ENCODE data around the gene GLO1. TPM values are rescaled to one million over a fixed set of nuclear protein-coding genes. Genes with fewer than 3 reads are reported as not detected.
A peak's percentile ranks its signal among the peaks of the same experiment; 100 is the strongest.

Gene GLO1
- total and polyA plus RNA-seq, 8 donors: 4.3 to 132 (median 49.7) TPM

DNA sequence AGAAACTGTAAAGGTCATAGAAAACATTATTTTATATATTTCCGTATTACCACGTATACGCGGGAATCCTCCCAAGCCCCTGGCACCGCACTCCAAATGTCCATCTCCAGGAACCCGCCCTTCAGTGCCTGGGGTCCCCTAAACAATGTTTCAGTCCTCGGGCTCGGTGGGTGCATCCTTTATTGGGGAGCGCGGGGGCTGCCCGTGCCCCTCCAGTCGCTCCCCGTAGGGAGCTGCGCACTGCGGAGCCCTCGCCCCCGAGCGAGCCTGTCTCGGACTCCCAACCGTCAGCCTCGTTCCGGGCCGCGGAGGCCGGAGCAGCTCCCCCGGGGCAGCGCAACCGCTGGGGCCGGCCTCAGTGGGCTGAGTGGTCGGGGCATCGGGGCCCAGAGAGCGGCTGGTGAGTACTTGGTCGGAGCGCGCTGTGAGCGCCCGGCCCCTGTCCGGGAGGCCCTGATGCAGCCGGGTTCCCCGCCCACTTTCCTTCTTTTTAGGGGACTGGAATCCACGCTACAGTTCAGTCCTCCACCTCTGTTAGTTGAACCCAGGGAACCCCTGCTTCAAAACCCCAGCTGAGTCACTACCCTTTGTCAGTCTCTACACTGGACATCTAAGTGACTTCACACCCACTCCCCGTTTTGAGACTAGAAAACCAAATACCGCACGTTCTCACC lies 12.2 kb upstream of the GLO1 start, which contains the start of gene DNAH8:
TSS of gene DNAH8 (plus strand) at position 296 of the 674 bp plus-strand sequence. CDS start 7,499 bp downstream, outside the sequence.
- peak within 1 kb of the TSS; percentile 32 to 43 (median 35) for H3K4me3 ChIP-seq
- H3K27ac ChIP-seq: peak within 1 kb of the TSS in 2 of 5 donors; percentile 11 to 37
- TF ChIP-seq, protein P1, sequence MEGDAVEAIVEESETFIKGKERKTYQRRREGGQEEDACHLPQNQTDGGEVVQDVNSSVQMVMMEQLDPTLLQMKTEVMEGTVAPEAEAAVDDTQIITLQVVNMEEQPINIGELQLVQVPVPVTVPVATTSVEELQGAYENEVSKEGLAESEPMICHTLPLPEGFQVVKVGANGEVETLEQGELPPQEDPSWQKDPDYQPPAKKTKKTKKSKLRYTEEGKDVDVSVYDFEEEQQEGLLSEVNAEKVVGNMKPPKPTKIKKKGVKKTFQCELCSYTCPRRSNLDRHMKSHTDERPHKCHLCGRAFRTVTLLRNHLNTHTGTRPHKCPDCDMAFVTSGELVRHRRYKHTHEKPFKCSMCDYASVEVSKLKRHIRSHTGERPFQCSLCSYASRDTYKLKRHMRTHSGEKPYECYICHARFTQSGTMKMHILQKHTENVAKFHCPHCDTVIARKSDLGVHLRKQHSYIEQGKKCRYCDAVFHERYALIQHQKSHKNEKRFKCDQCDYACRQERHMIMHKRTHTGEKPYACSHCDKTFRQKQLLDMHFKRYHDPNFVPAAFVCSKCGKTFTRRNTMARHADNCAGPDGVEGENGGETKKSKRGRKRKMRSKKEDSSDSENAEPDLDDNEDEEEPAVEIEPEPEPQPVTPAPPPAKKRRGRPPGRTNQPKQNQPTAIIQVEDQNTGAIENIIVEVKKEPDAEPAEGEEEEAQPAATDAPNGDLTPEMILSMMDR (IDR thresholded peaks at IDR 0.05): no peak
- TF ChIP-seq POLR2A (IDR thresholded peaks at IDR 0.05) (no peak), EP300 (IDR thresholded peaks at IDR 0.05) (no peak), POLR2AphosphoS5 (IDR thresholded peaks at IDR 0.05) (no peak)
- no peaks in the 10 kb centered on the region for H3K36me3 ChIP-seq
- peak in 1 of 2 donors; percentile 45 for DNase-seq
- peaks cover 12 to 60% (median 23%) of the 10 kb centered on the region in 3 donors for H3K27me3 ChIP-seq
- intact Hi-C loops (cut with DNase I; ENCODE audit: low total_unique reads): no loop called here
- H3K9me3 ChIP-seq: no peaks in the 10 kb centered on the region
- whole genome bisulfite sequencing, 5 donors: 5 to 22% (median 9%) methylated on average over 22 to 44 of the region's 44 CpGs
- H3K4me1 ChIP-seq: peaks cover 0 to 15% (median 7%) of the 10 kb centered on the region in 4 donors

DNA sequence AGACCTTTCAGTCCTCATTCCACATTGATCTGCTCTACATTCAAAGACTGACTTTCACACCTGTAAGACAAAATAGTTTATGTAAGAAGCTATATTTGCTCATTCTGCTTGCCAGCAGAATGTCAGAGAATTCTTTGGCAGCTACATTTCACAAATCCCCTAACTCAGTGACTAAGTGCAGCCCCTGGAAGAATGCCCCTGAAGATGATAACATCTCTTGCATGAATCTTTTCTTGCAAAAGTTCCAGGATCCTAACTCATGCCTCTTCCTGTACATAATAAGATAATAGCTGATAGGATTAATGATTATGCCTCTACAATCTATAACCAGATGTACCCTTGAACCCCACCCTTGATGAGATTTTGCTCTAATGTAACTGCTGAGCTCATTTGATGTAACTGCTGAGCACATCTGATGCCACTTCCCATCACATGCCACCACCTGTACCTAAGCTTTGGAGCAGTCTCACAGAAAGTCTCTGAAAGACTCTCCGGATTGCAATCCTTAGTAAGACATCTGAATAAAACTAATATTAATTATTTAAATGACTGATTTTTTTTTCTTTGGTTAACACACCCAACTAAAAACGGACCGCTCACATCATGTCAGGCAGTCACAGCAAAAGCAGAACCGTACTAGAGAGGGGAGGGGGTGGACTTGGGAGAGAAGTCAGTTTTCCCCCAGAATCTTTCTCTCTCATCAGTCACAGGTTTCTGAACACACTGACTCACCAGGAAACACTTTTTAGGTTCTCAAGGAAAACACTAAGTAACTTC lies 11.5 kb upstream of the GLO1 start:
- intact Hi-C loops (cut with DNase I; ENCODE audit: low total_unique reads): no loop called here
- 45 to 58% (median 49%) methylated on average over 4 of the region's 4 CpGs for WGBS, 5 donors
- H3K27ac ChIP-seq: peak overlapping the region in 1 of 5 donors; percentile 37

DNA sequence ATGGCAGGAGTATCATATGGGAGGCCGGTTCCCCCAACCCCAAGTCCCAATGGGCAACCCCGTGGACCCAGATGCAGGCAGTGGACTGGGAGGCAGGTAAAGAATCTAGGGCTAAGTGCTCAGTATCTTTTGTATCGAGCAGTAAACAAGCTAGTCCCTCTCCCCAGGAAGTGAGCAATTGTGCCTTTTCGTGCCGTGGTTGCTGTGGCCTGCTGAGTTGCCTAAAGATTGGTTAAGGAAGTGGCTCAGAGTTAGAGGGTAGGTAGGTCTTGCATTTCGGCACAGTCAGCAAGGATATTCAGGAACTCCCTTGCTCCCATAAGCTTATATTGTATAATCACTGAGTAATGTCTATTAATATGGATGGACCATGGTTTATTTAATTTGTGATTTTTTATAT lies 10.9 kb upstream of the GLO1 start:
- Histone ChIP-seq H3K36me3 (no peaks in the 10 kb centered on the region), H3K27me3 (peaks cover 12 to 48% (median 23%) of the 10 kb centered on the region in 3 donors), H3K27ac (peak overlapping the region in 1 of 5 donors; percentile 75), H3K9me3 (no peaks in the 10 kb centered on the region), H3K4me1 (peaks cover 0 to 15% (median 7%) of the 10 kb centered on the region in 4 donors), H3K4me3 (no peak overlapping the region)
- DNase-seq: no peak
- TF ChIP-seq POLR2AphosphoS5 (IDR thresholded peaks at IDR 0.05) (peak in 1 of 3 donors; percentile 13), POLR2A (IDR thresholded peaks at IDR 0.05) (no peak)
- WGBS, 5 donors: 58 to 68% (median 62%) methylated on average over 6 of the region's 6 CpGs
- intact Hi-C loops (cut with DNase I; ENCODE audit: low total_unique reads): no loop called here

More for the DNA sequence above, 11.5 kb upstream of the GLO1 start:
- Histone ChIP-seq H3K36me3 (no peaks in the 10 kb centered on the region), H3K4me3 (peak overlapping the region; percentile 32 to 43 (median 35)), H3K27me3 (peaks cover 12 to 53% (median 23%) of the 10 kb centered on the region in 3 donors), H3K9me3 (no peaks in the 10 kb centered on the region), H3K4me1 (peaks cover 0 to 15% (median 7%) of the 10 kb centered on the region in 4 donors)
- TF ChIP-seq, protein P1 (IDR thresholded peaks at IDR 0.05): no peak
- TF ChIP-seq POLR2AphosphoS5 (IDR thresholded peaks at IDR 0.05) (no peak), EP300 (IDR thresholded peaks at IDR 0.05) (no peak), POLR2A (IDR thresholded peaks at IDR 0.05) (no peak)
- DNase-seq: no peak

DNA sequence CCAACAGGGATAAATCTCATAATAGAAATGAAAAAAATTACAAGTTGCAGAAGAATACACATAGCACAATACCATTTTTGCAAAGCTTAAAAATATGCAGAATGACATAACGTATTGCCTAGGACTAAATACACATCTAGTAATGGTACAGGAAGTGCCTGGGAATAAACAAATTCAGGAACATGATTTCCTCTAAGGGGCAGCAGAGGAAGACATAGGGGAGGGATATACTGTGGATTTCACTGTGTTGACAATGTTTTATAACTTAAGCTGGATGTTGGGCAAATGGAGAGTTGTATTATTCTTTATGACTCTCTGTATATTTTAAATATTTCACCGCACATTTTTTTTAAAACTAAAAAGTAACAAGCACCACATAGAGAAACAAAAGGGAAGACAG lies 5.6 kb upstream of the GLO1 start:
- no peak for TF ChIP-seq POLR2A (IDR thresholded peaks at IDR 0.05)
- TF ChIP-seq, protein P1 (IDR thresholded peaks at IDR 0.05): no peak
- no peak for TF ChIP-seq EP300 (IDR thresholded peaks at IDR 0.05)
- TF ChIP-seq POLR2AphosphoS5 (IDR thresholded peaks at IDR 0.05): no peak
- Histone ChIP-seq H3K9me3 (no peaks in the 10 kb centered on the region), H3K4me1 (peaks cover 0 to 6% (median under 1%) of the 10 kb centered on the region in 4 donors), H3K27ac (no peak overlapping the region), H3K27me3 (peaks cover 0 to 10% (median 0%) of the 10 kb centered on the region in 3 donors), H3K36me3 (no peaks in the 10 kb centered on the region), H3K4me3 (no peak overlapping the region)
- intact Hi-C loops (cut with DNase I; ENCODE audit: low total_unique reads): no loop called here
- DNase-seq: peak in 1 of 2 donors; percentile 32
- WGBS, 5 donors: 45 to 55% (median 52%) methylated on average over 2 of the region's 2 CpGs

Data from stomach (tissue), 9 donors.